Dermis blood vessel endothelial cell (primary cell): Measurements from ENCODE around the gene WDSUB1. TPM values are rescaled to one million over a fixed set of nuclear protein-coding genes. Genes with fewer than 3 reads are reported as not detected.

Experiments
- DNase-seq: peaks from one replicate; pipeline ENCODE4 v3.0.0; 2010
- total RNA-seq: library from RNA; depleted of rRNA; stranded (reverse); fragments of >200 nt; gene quantifications from 2 replicates; pipeline ENCODE4 v1.2.3, GENCODE V29; 2014

WDSUB1 gene
- total RNA-seq, 1 donor from 2014 or later, result 5.3 TPM

GRCh38 chr2:159194241-159194640, 92.3 kb downstream of the WDSUB1 start:
- DNase-seq, result no peak

- DNase-seq, result no peak
Observed at GRCh38 chr2:159193791-159194190, 92.7 kb downstream of the WDSUB1 start.

GRCh38 chr2:159192371-159192918, 94.1 kb downstream of the WDSUB1 start:
- DNase-seq, result no peak

- DNase-seq, result peak; percentile 85
Observed at GRCh38 chr2:159188449-159188848, 98.1 kb downstream of the WDSUB1 start.

- peak; percentile 28 for DNase-seq
Observed at GRCh38 chr2:159187106-159187505, 99.4 kb downstream of the WDSUB1 start.

- DNase-seq, result no peak
Observed at GRCh38 chr2:159186462-159186861, 100.0 kb downstream of the WDSUB1 start.
